Colonic mucosa (tissue), 4 donors: ENCODE results near the gene C11orf97. TPM values are rescaled to one million over a fixed set of nuclear protein-coding genes. Genes with fewer than 3 reads are reported as not detected.
"Not testable (repeated sequence)": the region's sequence is repeated elsewhere in the genome, so short reads cannot be mapped to it uniquely, and the experiment has no call there.

Experiments
- DNase-seq: peaks from one replicate; pipeline ENCODE4 v3.0.0-alpha.2; 2020
- H3K27ac ChIP-seq: fragments of 200-600 bp; one replicate; pipeline ENCODE4 v1.8.0; 2021
- H3K27me3 ChIP-seq: fragments of 200-600 bp; one replicate; pipeline ENCODE4 v1.8.0; 2021
- H3K36me3 ChIP-seq: fragments of 200-600 bp; one replicate; pipeline ENCODE4 v1.8.0; 2021
- H3K4me1 ChIP-seq: fragments of 200-600 bp; one replicate; pipeline ENCODE4 v1.8.0; 2021; ENCODE audit warnings: mild to moderate bottlenecking
- H3K4me3 ChIP-seq: fragments of 200-600 bp; one replicate; pipeline ENCODE4 v1.8.0; 2021
- H3K9ac ChIP-seq, 2 donors: one replicate each; pipeline ENCODE4 v1.7.0; 2013; ENCODE audit warnings: control low read depth in 2 of 2, low read depth in 2 of 2, low read length in 2 of 2
- H3K9me3 ChIP-seq: fragments of 200-600 bp; one replicate; pipeline ENCODE4 v1.8.0; 2021
- CTCF ChIP-seq: fragments of 200-600 bp; IDR thresholded peaks from one replicate; pipeline ENCODE4 v1.8.0; 2022; ENCODE audit warnings: antibody characterized with exemption, mild to moderate bottlenecking
- intact Hi-C: fragments of 100-400 bp; cut with DNase I; formaldehyde crosslinking; loops from one replicate; pipeline ENCODE4 v1.14.1; 2022
- total RNA-seq, 2 donors: library from RNA; stranded (reverse); fragmentation: NEBNext Ultra II Directional in 1 of 2; extraction: Animal tissue kit (Norgen Biotek cat#: 25700) in 1 of 2; gene quantifications; one replicate each; pipeline ENCODE4 v1.2.1, GENCODE V29; 2021
- donor health status: healthy.
- donor health status: DM: no; HTN: no; CAD: no.
- donor health status: DM: no; HTN: no; CAD: no.

The C11orf97 gene
- total RNA-seq, 2 donors from 2014 or later = not detected

GRCh38 chr11:94550513-94550912 is 38.3 kb downstream of the C11orf97 start:
- Histone ChIP-seq H3K4me3 (no peak overlapping the region), H3K4me1 (no peaks in the 10 kb centered on the region), H3K27me3 (no peaks in the 10 kb centered on the region), H3K9me3 (no peaks in the 10 kb centered on the region), H3K27ac (no peak overlapping the region), H3K9ac (no peak overlapping the region), H3K36me3 (no peaks in the 10 kb centered on the region)
- intact Hi-C loops = no loop called here
- DNase-seq = no peak
- TF ChIP-seq CTCF = no peak

GRCh38 chr11:94553938-94554337 is 41.7 kb downstream of the C11orf97 start:
- no peak overlapping the region for H3K27ac ChIP-seq
- no peaks in the 10 kb centered on the region for H3K36me3 ChIP-seq
- TF ChIP-seq CTCF = no peak
- no peaks in the 10 kb centered on the region for H3K9me3 ChIP-seq
- H3K4me3 ChIP-seq = no peak overlapping the region
- DNase-seq = no peak
- intact Hi-C loops = no loop called here
- no peaks in the 10 kb centered on the region for H3K27me3 ChIP-seq
- H3K4me1 ChIP-seq = no peaks in the 10 kb centered on the region
- no peak overlapping the region for H3K9ac ChIP-seq

- H3K9ac ChIP-seq, H3K9me3 ChIP-seq, H3K4me1 ChIP-seq, H3K36me3 ChIP-seq, H3K27ac ChIP-seq, H3K4me3 ChIP-seq, intact Hi-C loops, H3K27me3 ChIP-seq, DNase-seq: not testable (repeated sequence)
These were observed 43.6 kb downstream of the C11orf97 start for GRCh38 chr11:94555752-94556329.

GRCh38 chr11:94557421-94557820 is 45.2 kb downstream of the C11orf97 start:
- intact Hi-C loops = no loop called here
- H3K36me3 ChIP-seq = no peaks in the 10 kb centered on the region
- H3K27me3 ChIP-seq = no peaks in the 10 kb centered on the region
- no peaks in the 10 kb centered on the region for H3K9me3 ChIP-seq
- H3K4me3 ChIP-seq = no peak overlapping the region
- no peak overlapping the region for H3K27ac ChIP-seq
- DNase-seq = no peak
- no peaks in the 10 kb centered on the region for H3K4me1 ChIP-seq
- H3K9ac ChIP-seq = no peak overlapping the region
- TF ChIP-seq CTCF = no peak

- H3K27ac ChIP-seq = no peak overlapping the region
- no peak for TF ChIP-seq CTCF
- H3K9ac ChIP-seq = no peak overlapping the region
- H3K4me1 ChIP-seq = no peaks in the 10 kb centered on the region
- H3K36me3 ChIP-seq = no peaks in the 10 kb centered on the region
- no peak for DNase-seq
- H3K27me3 ChIP-seq = no peaks in the 10 kb centered on the region
- no peak overlapping the region for H3K4me3 ChIP-seq
- H3K9me3 ChIP-seq = no peaks in the 10 kb centered on the region
- intact Hi-C loops = no loop called here
These were observed 45.7 kb downstream of the C11orf97 start for GRCh38 chr11:94557992-94558391.

- Histone ChIP-seq H3K9me3 (no peaks in the 10 kb centered on the region), H3K27me3 (no peaks in the 10 kb centered on the region), H3K9ac (no peak overlapping the region), H3K36me3 (no peaks in the 10 kb centered on the region), H3K27ac (no peak overlapping the region), H3K4me3 (no peak overlapping the region), H3K4me1 (no peaks in the 10 kb centered on the region)
- intact Hi-C loops = no loop called here
- no peak for TF ChIP-seq CTCF
- no peak for DNase-seq
These were observed 46.2 kb downstream of the C11orf97 start for GRCh38 chr11:94558468-94558867.
